CD4-positive, CD25-positive, alpha-beta regulatory T cell (primary cell): ENCODE data around the gene RAB40A. TPM values are rescaled to one million over a fixed set of nuclear protein-coding genes. Genes with fewer than 3 reads are reported as not detected.

Experiments
- ATAC-seq, 2 donors: fragments of 150-1000 bp; cut with Tn5 transposase; one replicate each; pipeline ENCODE4 v1.10.0; 2021; ENCODE audit warnings: low read depth in 2 of 2, moderate number of reproducible peaks in 2 of 2, moderate library complexity in 1 of 2
- DNase-seq, 3 donors: peaks; one replicate each; pipeline versions ENCODE4 v3.0.0 to v3.0.0-alpha.2; 2012 to 2022; ENCODE audit warnings: mixed read lengths in 1 of 3
- H3K27ac ChIP-seq: one replicate; pipeline ENCODE4 v1.7.0; 2013; ENCODE audit warnings: mild to moderate bottlenecking, low read length; ENCODE audit not compliant: insufficient read depth, poor library complexity, severe bottlenecking
- H3K27me3 ChIP-seq: one replicate; pipeline ENCODE4 v1.7.0; 2013; ENCODE audit warnings: low read length; ENCODE audit not compliant: control insufficient read depth, insufficient read depth
- H3K36me3 ChIP-seq: one replicate; pipeline ENCODE4 v1.7.0; 2013; ENCODE audit warnings: mild to moderate bottlenecking, low read length, moderate library complexity; ENCODE audit not compliant: control insufficient read depth, insufficient read depth
- H3K4me1 ChIP-seq: 2 replicates; pipeline ENCODE4 v1.7.0; 2013; ENCODE audit warnings: mild to moderate bottlenecking, low read length; ENCODE audit not compliant: insufficient read depth, control insufficient read depth, poor library complexity, severe bottlenecking
- H3K4me3 ChIP-seq: one replicate; pipeline ENCODE4 v1.7.0; 2013; ENCODE audit warnings: low read depth, mild to moderate bottlenecking, low read length, moderate library complexity
- H3K9me3 ChIP-seq, 2 experiments: 1 replicate in 1 of 2; 2 replicates in 1 of 2; pipeline ENCODE4 v1.7.0; 2013; ENCODE audit warnings: low read length in 2 of 2, mild to moderate bottlenecking in 1 of 2, moderate library complexity in 1 of 2; ENCODE audit not compliant: control insufficient read depth in 2 of 2
- H3K27ac Mint-ChIP-seq, 3 donors: one replicate each; pipeline ENCODE4 v1.8.0; 2020 to 2022; ENCODE audit warnings: mild to moderate bottlenecking in 3 of 3, mixed read lengths in 3 of 3, moderate library complexity in 2 of 3
- H3K27me3 Mint-ChIP-seq: one replicate; pipeline ENCODE4 v1.8.0; 2022; ENCODE audit warnings: mild to moderate bottlenecking, mixed read lengths
- H3K36me3 Mint-ChIP-seq: one replicate; pipeline ENCODE4 v1.8.0; 2020; ENCODE audit warnings: mixed read lengths
- H3K4me1 Mint-ChIP-seq, 4 donors: one replicate each; pipeline ENCODE4 v1.8.0; 2020 to 2022; ENCODE audit warnings: mixed read lengths in 4 of 4, mild to moderate bottlenecking in 1 of 4
- H3K4me3 Mint-ChIP-seq, 4 donors: one replicate each; pipeline ENCODE4 v1.8.0; 2020 to 2022; ENCODE audit warnings: mild to moderate bottlenecking in 4 of 4, mixed read lengths in 4 of 4, moderate library complexity in 3 of 4
- H3K9me3 Mint-ChIP-seq, 7 donors: one replicate each; pipeline ENCODE4 v1.8.0; 2020 to 2022; ENCODE audit warnings: mixed read lengths in 7 of 7, mild to moderate bottlenecking in 3 of 7, moderate library complexity in 2 of 7
- polyA plus RNA-seq, 4 donors: library from polyadenylated mRNA; unstranded; fragments of 300-500 nt; fragmentation: Illumina TruSeq; gene quantifications; one replicate each; pipeline ENCODE4 v1.2.3, GENCODE V29; 2021
- total RNA-seq: library from RNA; stranded (reverse); gene quantifications from one replicate; pipeline ENCODE4 v1.2.3, GENCODE V29; 2022

RAB40A gene
- total and polyA plus RNA-seq, 5 donors from 2014 or later, result 0.07 to 0.10 TPM; not detected in 3

DNA sequence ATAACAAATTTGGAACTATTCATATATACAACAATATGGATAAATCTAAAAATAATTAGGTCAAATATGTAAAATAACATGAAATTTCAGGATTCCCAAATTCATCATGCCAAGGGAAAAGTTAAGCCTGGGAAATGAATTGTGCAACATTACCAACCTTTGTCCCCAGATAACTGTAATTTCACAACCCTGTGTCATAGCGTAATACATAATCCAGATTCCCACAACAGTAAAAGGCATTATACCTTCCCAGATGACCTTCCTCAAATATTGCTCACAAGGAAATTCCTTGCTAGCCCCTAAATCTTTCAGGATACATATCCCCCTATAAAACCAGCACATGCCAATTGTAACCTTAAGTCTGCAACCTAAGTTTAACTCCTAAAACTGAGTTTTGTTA lies 32.9 kb upstream of the RAB40A start:
- Histone ChIP-seq H3K4me1 (no peaks in the 10 kb centered on the region), H3K27me3 (no peaks in the 10 kb centered on the region), H3K4me3 (no peak overlapping the region), H3K9me3 (no peaks in the 10 kb centered on the region), H3K36me3 (no peaks in the 10 kb centered on the region), H3K27ac (no peak overlapping the region)
- DNase-seq (no peak), ATAC-seq (no peak)
- H3K9me3 Mint-ChIP-seq, result peaks cover 0 to 3% (median 0%) of the 10 kb centered on the region in 7 donors
- H3K27me3 Mint-ChIP-seq, result peaks cover 12% of the 10 kb centered on the region
- no peak overlapping the region for H3K4me3 Mint-ChIP-seq
- H3K4me1 Mint-ChIP-seq, result peaks cover 0 to 13% (median 4%) of the 10 kb centered on the region in 4 donors
- H3K36me3 Mint-ChIP-seq, result no peaks in the 10 kb centered on the region
- H3K27ac Mint-ChIP-seq, result no peak overlapping the region

- Mint-ChIP-seq H3K36me3 (no peaks in the 10 kb centered on the region), H3K27me3 (peaks cover 12% of the 10 kb centered on the region), H3K4me1 (peaks cover 0 to 13% (median 4%) of the 10 kb centered on the region in 4 donors), H3K9me3 (peaks cover 0 to 3% (median 0%) of the 10 kb centered on the region in 7 donors), H3K27ac (no peak overlapping the region), H3K4me3 (no peak overlapping the region)
- Histone ChIP-seq H3K27me3 (no peaks in the 10 kb centered on the region), H3K36me3 (no peaks in the 10 kb centered on the region), H3K9me3 (no peaks in the 10 kb centered on the region), H3K27ac (no peak overlapping the region), H3K4me3 (no peak overlapping the region), H3K4me1 (no peaks in the 10 kb centered on the region)
- no peak for ATAC-seq
- no peak for DNase-seq
Measured at GRCh38 chrX:103550415-103551051, 31.2 kb upstream of the RAB40A start.

DNA sequence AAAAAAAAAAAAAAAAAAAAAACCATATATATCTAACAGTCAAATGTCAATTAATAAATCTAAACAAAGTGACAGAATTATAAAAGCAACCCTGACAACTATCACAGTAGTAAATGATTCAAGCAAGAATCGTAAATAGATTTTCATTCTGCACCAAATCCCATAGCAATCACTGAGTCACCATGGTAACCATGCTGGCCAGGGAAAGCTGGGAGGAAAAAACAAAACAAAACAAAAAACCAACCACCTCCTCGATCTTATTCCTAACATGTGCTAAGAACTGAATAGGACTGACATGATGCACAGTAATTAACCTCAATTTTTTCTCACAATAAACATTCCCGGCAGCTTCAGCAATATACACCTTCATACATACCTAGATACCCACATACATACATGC lies 30.6 kb upstream of the RAB40A start:
- ATAC-seq (no peak), DNase-seq (no peak)
- H3K27me3 Mint-ChIP-seq, result peaks cover 7% of the 10 kb centered on the region
- H3K4me1 Mint-ChIP-seq, result peaks cover 0 to 11% (median 3%) of the 10 kb centered on the region in 4 donors
- H3K36me3 Mint-ChIP-seq, result no peaks in the 10 kb centered on the region
- H3K27ac ChIP-seq, result no peak overlapping the region
- H3K9me3 ChIP-seq, result no peaks in the 10 kb centered on the region
- H3K27ac Mint-ChIP-seq, result no peak overlapping the region
- H3K4me3 Mint-ChIP-seq, result no peak overlapping the region
- H3K4me3 ChIP-seq, result no peak overlapping the region
- no peaks in the 10 kb centered on the region for H3K36me3 ChIP-seq
- peaks cover 0 to 3% (median 0%) of the 10 kb centered on the region in 7 donors for H3K9me3 Mint-ChIP-seq
- no peaks in the 10 kb centered on the region for H3K4me1 ChIP-seq
- H3K27me3 ChIP-seq, result no peaks in the 10 kb centered on the region

DNA sequence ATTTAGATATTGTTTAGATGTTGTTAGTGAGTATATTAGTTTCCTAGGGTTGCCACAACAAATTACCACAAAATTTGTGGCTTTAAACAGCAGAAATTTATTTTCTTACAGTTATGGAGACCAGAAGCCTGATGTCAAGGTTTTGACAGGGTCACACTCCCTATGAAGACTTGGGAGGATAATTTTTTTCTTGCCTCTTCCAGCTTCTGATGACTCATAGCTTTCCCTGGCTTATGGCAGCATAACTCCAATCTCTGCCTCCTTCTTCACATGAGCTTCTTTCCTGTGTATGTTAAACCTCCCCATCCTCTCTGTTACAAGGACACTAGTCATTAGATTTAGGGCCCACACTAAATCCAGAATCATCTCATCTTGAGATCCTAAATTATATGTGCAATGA lies 20.9 kb upstream of the RAB40A start:
- Histone ChIP-seq H3K27me3 (no peaks in the 10 kb centered on the region), H3K36me3 (no peaks in the 10 kb centered on the region), H3K4me3 (no peak overlapping the region), H3K27ac (no peak overlapping the region), H3K9me3 (no peaks in the 10 kb centered on the region), H3K4me1 (no peaks in the 10 kb centered on the region)
- no peaks in the 10 kb centered on the region for H3K4me1 Mint-ChIP-seq
- H3K9me3 Mint-ChIP-seq, result no peaks in the 10 kb centered on the region
- ATAC-seq, result no peak
- no peak overlapping the region for H3K4me3 Mint-ChIP-seq
- no peaks in the 10 kb centered on the region for H3K27me3 Mint-ChIP-seq
- DNase-seq, result no peak
- H3K27ac Mint-ChIP-seq, result no peak overlapping the region
- H3K36me3 Mint-ChIP-seq, result no peaks in the 10 kb centered on the region

DNA sequence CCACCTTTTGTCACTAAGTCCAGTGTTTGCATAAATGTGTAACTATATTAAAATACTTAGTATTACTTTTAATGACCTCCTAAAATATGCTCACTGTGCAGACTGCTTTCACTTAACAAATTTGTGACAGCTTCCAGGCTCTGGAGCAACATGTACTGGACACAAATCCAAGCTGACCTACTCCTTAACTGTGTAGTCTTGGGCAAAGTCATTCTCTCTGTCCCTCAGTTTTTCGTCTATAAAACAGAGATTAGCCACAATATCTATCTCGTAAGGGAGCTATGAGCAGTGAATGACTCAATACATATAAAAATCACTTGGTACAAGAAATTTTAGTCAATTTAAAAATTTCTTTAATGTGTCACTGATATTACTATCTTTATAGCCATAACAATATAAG lies 20.4 kb upstream of the RAB40A start:
- Mint-ChIP-seq H3K4me3 (no peak overlapping the region), H3K4me1 (no peaks in the 10 kb centered on the region), H3K27me3 (no peaks in the 10 kb centered on the region), H3K27ac (no peak overlapping the region), H3K9me3 (no peaks in the 10 kb centered on the region), H3K36me3 (no peaks in the 10 kb centered on the region)
- Histone ChIP-seq H3K27me3 (no peaks in the 10 kb centered on the region), H3K4me1 (no peaks in the 10 kb centered on the region), H3K27ac (no peak overlapping the region), H3K36me3 (no peaks in the 10 kb centered on the region), H3K4me3 (no peak overlapping the region), H3K9me3 (no peaks in the 10 kb centered on the region)
- no peak for DNase-seq
- no peak for ATAC-seq

DNA sequence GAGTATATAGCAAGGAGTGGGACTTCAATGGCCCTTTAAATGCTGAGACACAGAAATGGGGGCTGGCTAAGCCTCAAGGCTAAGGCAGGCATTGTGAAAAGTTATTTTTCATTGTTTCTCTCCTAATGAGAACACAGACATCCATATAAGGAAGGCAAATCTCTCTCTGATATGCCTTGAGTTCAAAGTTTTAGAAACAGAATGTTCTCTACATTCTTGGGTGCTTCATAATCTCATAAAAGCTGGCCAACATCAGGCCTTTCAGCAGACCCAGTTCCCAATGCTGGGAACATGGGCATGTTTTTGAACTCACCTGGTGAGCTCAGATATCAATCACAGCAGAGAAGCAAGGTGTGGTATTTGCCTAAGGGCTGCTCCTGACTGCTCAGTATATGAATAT lies 19.4 kb upstream of the RAB40A start:
- peaks cover 0 to 3% (median 1%) of the 10 kb centered on the region in 4 donors for H3K4me1 Mint-ChIP-seq
- H3K27me3 ChIP-seq, result no peaks in the 10 kb centered on the region

DNA sequence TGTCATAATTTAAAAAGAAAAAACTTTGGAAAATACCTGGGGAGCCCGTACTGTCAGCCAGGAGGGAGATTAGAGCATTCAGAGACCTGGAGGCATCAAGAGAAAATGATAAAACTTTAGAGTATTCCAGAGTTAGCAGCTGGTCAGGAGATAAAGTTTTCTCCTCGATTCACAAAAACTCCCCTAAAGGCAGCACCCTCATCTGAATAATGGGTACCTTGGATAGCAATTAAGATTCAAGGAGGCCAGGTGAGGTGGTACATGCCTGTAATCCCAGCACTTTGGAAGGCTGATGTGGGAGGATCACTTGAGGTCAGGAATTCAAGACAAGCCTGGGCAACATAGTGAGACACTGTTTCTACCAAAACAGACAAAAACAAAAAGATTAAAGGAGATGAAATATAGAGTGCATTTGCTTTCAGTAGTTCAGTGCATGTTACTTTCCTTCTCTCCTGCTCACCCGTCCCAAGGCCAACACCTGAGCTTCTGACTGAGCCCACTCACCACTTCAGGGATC lies 18.6 kb upstream of the RAB40A start:
- ATAC-seq (no peak), DNase-seq (no peak)
- no peaks in the 10 kb centered on the region for H3K36me3 Mint-ChIP-seq
- H3K4me3 ChIP-seq, result no peak overlapping the region
- H3K27ac Mint-ChIP-seq, result no peak overlapping the region
- no peak overlapping the region for H3K27ac ChIP-seq
- H3K4me3 Mint-ChIP-seq, result no peak overlapping the region
- H3K9me3 ChIP-seq, result no peaks in the 10 kb centered on the region
- H3K27me3 ChIP-seq, result no peaks in the 10 kb centered on the region
- peaks cover 0 to 6% (median 4%) of the 10 kb centered on the region in 4 donors for H3K4me1 Mint-ChIP-seq
- H3K4me1 ChIP-seq, result peaks cover 3% of the 10 kb centered on the region
- H3K36me3 ChIP-seq, result no peaks in the 10 kb centered on the region
- H3K27me3 Mint-ChIP-seq, result peaks cover 5% of the 10 kb centered on the region
- H3K9me3 Mint-ChIP-seq, result no peaks in the 10 kb centered on the region

More for the DNA sequence above, 19.4 kb upstream of the RAB40A start:
- Histone ChIP-seq H3K9me3 (no peaks in the 10 kb centered on the region), H3K27ac (no peak overlapping the region), H3K36me3 (no peaks in the 10 kb centered on the region), H3K4me1 (peaks cover under 1% of the 10 kb centered on the region), H3K4me3 (no peak overlapping the region)
- Mint-ChIP-seq H3K36me3 (no peaks in the 10 kb centered on the region), H3K27ac (no peak overlapping the region), H3K4me3 (no peak overlapping the region), H3K9me3 (no peaks in the 10 kb centered on the region), H3K27me3 (peaks cover under 1% of the 10 kb centered on the region)
- ATAC-seq (no peak), DNase-seq (no peak)

- H3K27me3 Mint-ChIP-seq, result peaks cover 5% of the 10 kb centered on the region
Measured at GRCh38 chrX:103536732-103537131, 17.4 kb upstream of the RAB40A start.

More at GRCh38 chrX:103536732-103537131, 17.4 kb upstream of the RAB40A start:
- Histone ChIP-seq H3K27me3 (no peaks in the 10 kb centered on the region), H3K27ac (no peak overlapping the region), H3K9me3 (no peaks in the 10 kb centered on the region), H3K4me3 (no peak overlapping the region), H3K36me3 (no peaks in the 10 kb centered on the region), H3K4me1 (peaks cover 3% of the 10 kb centered on the region)
- Mint-ChIP-seq H3K4me1 (peaks cover 0 to 6% (median 4%) of the 10 kb centered on the region in 4 donors), H3K9me3 (no peaks in the 10 kb centered on the region), H3K4me3 (no peak overlapping the region), H3K36me3 (no peaks in the 10 kb centered on the region), H3K27ac (no peak overlapping the region)
- ATAC-seq (no peak), DNase-seq (no peak)
